Measurements from ENCODE around the gene TTYH2.

GRCh38 chr17:74251569-74251968, 38.2 kb downstream of the TTYH2 start:
- TF ChIP-seq CTCF (conservative IDR thresholded peaks at IDR 0.05; ENCODE audit: low read depth, low read length) (no peak), EZH2 (IDR thresholded peaks at IDR 0.05; ENCODE audit: borderline replicate concordance, low read depth, low read length, poor library complexity, severe bottlenecking) (no peak)
